SK-N-SH (cell line): ENCODE data around the gene OAS2. TPM values are rescaled to one million over a fixed set of nuclear protein-coding genes. Genes with fewer than 3 reads are reported as not detected.

ENCODE experiments used
- CTCF ChIA-PET: fragments of 300-600, 350-600 bp; formaldehyde crosslinking; extraction: SDS; loops from one replicate; lab custom pipeline; 2021; lab: Yijun Ruan, JAX
- POLR2A ChIA-PET: fragments of 350-600 bp; sonication (Branson Sonifier 250); formaldehyde crosslinking; extraction: SDS; loops from one replicate; lab custom pipeline; 2020; ENCODE audit warnings: antibody characterized with exemption, inconsistent platforms; lab: Yijun Ruan, JAX
- DNase-seq: peaks from one replicate; pipeline ENCODE4 v3.0.0; 2012
- H2AFZ ChIP-seq: fragments of 200-600 bp; sonication (generic); 2 replicates; pipeline ENCODE4 v1.8.1; 2016; ENCODE audit warnings: antibody characterized with exemption, mild to moderate bottlenecking, low read depth
- H3F3A ChIP-seq: fragments of 200-600 bp; sonication (generic); replicated peaks from 2 replicates; pipeline ENCODE3; 2016; ENCODE audit warnings: antibody characterized with exemption, mild to moderate bottlenecking; ENCODE audit not compliant: insufficient read depth
- H3K27ac ChIP-seq, 2 experiments: fragments of 200-500 bp in 1 of 2; fragments of 200-600 bp in 1 of 2; sonication (Bioruptor generic) in 1 of 2; sonication (generic), shearing (Covaris generic) in 1 of 2; 2 replicates each; pipeline versions ENCODE4 v1.5.1 to v1.6.1; 2014 to 2016; ENCODE audit warnings: low read depth in 2 of 2, inconsistent platforms in 1 of 2, low read length in 1 of 2, mild to moderate bottlenecking in 1 of 2, mixed read lengths in 1 of 2
- H3K27me3 ChIP-seq: fragments of 200-600 bp; sonication (generic), shearing (Covaris generic); 2 replicates; pipeline ENCODE4 v1.6.1; 2016; ENCODE audit warnings: mixed run types; ENCODE audit not compliant: insufficient read depth
- H3K36me3 ChIP-seq, 2 experiments: fragments of 200-500 bp in 1 of 2; fragments of 200-600 bp in 1 of 2; sonication (Bioruptor generic) in 1 of 2; sonication (generic) in 1 of 2; replicated peaks in 1 of 2; 2 replicates each; pipeline versions ENCODE3 to v1.5.1; 2014 to 2016; ENCODE audit warnings: low read length in 1 of 2, mild to moderate bottlenecking in 1 of 2; ENCODE audit not compliant: insufficient read depth in 2 of 2, control insufficient read depth in 1 of 2
- H3K4me1 ChIP-seq, 2 experiments: fragments of 200-500 bp in 1 of 2; fragments of 200-600 bp in 1 of 2; sonication (Bioruptor generic) in 1 of 2; sonication (generic), shearing (Covaris generic) in 1 of 2; 2 replicates each; pipeline versions ENCODE4 v1.5.1 to v1.6.1; 2014 to 2016; ENCODE audit warnings: low read depth in 1 of 2, low read length in 1 of 2, mixed run types in 1 of 2; ENCODE audit not compliant: insufficient read depth in 2 of 2, control insufficient read depth in 1 of 2
- H3K4me2 ChIP-seq: fragments of 200-600 bp; sonication (generic), shearing (Covaris generic); 2 replicates; pipeline ENCODE4 v1.6.1; 2017; ENCODE audit warnings: mixed run types
- H3K4me3 ChIP-seq, 2 experiments: fragments of 200-500 bp in 1 of 2; fragments of 200-600 bp in 1 of 2; sonication (Bioruptor generic) in 1 of 2; sonication (generic), shearing (Covaris generic) in 1 of 2; 2 replicates each; pipeline versions ENCODE4 v1.5.1 to v1.8.1; 2014 to 2016; ENCODE audit warnings: low read depth in 2 of 2, inconsistent platforms in 1 of 2, low read length in 1 of 2, mild to moderate bottlenecking in 1 of 2, mixed read lengths in 1 of 2, moderate library complexity in 1 of 2
- H3K79me2 ChIP-seq: fragments of 200-600 bp; sonication (generic); 2 replicates; pipeline ENCODE4 v1.8.1; 2017; ENCODE audit warnings: mild to moderate bottlenecking; ENCODE audit not compliant: insufficient read depth
- H3K9ac ChIP-seq: fragments of 200-600 bp; sonication (generic); 2 replicates; pipeline ENCODE4 v1.6.1; 2017; ENCODE audit warnings: mixed run types
- H3K9me2 ChIP-seq: fragments of 200-600 bp; sonication (generic); 2 replicates; pipeline ENCODE4 v1.6.1; 2017; ENCODE audit warnings: mixed run types
- H3K9me3 ChIP-seq: fragments of 200-600 bp; sonication (generic); 2 replicates; pipeline ENCODE4 v1.6.1; 2017; ENCODE audit warnings: mixed run types, mild to moderate bottlenecking, moderate library complexity
- H4K20me1 ChIP-seq: fragments of 200-600 bp; sonication (generic); 2 replicates; pipeline ENCODE4 v1.6.1; 2017; ENCODE audit warnings: mild to moderate bottlenecking, mixed run types; ENCODE audit not compliant: insufficient read depth
- CTCF ChIP-seq: fragments of 200-600 bp; sonication (generic); IDR thresholded peaks from 2 replicates; pipeline ENCODE4 v1.6.1; 2017; ENCODE audit warnings: antibody characterized with exemption, mild to moderate bottlenecking, moderate library complexity
- FOXM1 ChIP-seq: IDR thresholded peaks from 2 replicates; pipeline ENCODE4 v1.4.0; 2012; ENCODE audit warnings: low read depth, mild to moderate bottlenecking
- GABPA ChIP-seq: IDR thresholded peaks from 2 replicates; pipeline ENCODE4 v1.4.0; 2012; ENCODE audit warnings: low read depth, mild to moderate bottlenecking
- GATA2 ChIP-seq: sonication (generic); formaldehyde crosslinking; IDR thresholded peaks from 2 replicates; pipeline ENCODE4 v1.5.0; 2020; ENCODE audit warnings: mild to moderate bottlenecking, missing genetic modification reagents
- JUND ChIP-seq: IDR thresholded peaks from 2 replicates; pipeline ENCODE4 v1.4.0; 2012
- MAX ChIP-seq: IDR thresholded peaks from 2 replicates; pipeline ENCODE4 v1.4.0; 2012; ENCODE audit warnings: low read depth
- MXI1 ChIP-seq: IDR thresholded peaks from 2 replicates; pipeline ENCODE4 v1.6.1; 2012; ENCODE audit warnings: mild to moderate bottlenecking, low read depth, low read length, improper control_type of control experiment
- NRF1 ChIP-seq: IDR thresholded peaks from 2 replicates; pipeline ENCODE4 v1.6.1; 2012; ENCODE audit warnings: low read depth, mild to moderate bottlenecking, low read length
- RAD21 ChIP-seq: IDR thresholded peaks from 2 replicates; pipeline ENCODE4 v1.6.1; 2012; ENCODE audit warnings: mild to moderate bottlenecking, low read length
- TCF12 ChIP-seq: IDR thresholded peaks from 2 replicates; pipeline ENCODE4 v1.4.0; 2012
- WGBS: methylation state at CpG from one replicate; pipeline ENCODE4 v1.1.6; 2017; ENCODE audit warnings: low lambda C conversion rate; 5-methylcytosine and 5-hydroxymethylcytosine counted together
- polyA plus RNA-seq, 3 experiments: library from polyadenylated mRNA; depleted of rRNA; stranded (reverse); fragments of >200 nt; gene quantifications; 2 replicates each; pipeline ENCODE4 v1.2.3, GENCODE V29; 2012
- TF ChIP-seq, protein P1 (sequence below): fragments of 150-350 bp; IDR thresholded peaks from 2 replicates; pipeline ENCODE4 v1.6.1; 2017; ENCODE audit warnings: antibody characterized with exemption, low read length, low read depth, borderline replicate concordance
- TF ChIP-seq, protein P2 (sequence below): IDR thresholded peaks from 2 replicates; pipeline ENCODE4; 2012

Gene OAS2
- polyA plus RNA-seq, 1 of the 3 experiments (the other 2 are of a cell fraction) = not detected

GRCh38 chr12:113003636-113004035 is 25.3 kb downstream of the OAS2 start:
- no peaks in the 10 kb centered on the region for H3K79me2 ChIP-seq
- H3K27me3 ChIP-seq = no peaks in the 10 kb centered on the region
- no peaks in the 10 kb centered on the region for H3K36me3 ChIP-seq
- no peak overlapping the region for H3K9ac ChIP-seq
- H3F3A ChIP-seq = no peaks in the 10 kb centered on the region
- H3K4me1 ChIP-seq = peaks cover 0 to 2% of the 10 kb centered on the region in 2 experiments; a peak in 1 of 4 replicates
- no peak overlapping the region for H3K4me2 ChIP-seq
- TF ChIP-seq, protein P1, sequence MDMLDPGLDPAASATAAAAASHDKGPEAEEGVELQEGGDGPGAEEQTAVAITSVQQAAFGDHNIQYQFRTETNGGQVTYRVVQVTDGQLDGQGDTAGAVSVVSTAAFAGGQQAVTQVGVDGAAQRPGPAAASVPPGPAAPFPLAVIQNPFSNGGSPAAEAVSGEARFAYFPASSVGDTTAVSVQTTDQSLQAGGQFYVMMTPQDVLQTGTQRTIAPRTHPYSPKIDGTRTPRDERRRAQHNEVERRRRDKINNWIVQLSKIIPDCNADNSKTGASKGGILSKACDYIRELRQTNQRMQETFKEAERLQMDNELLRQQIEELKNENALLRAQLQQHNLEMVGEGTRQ = no peak
- TF ChIP-seq RAD21 (no peak), GABPA (no peak), MAX (no peak), TCF12 (no peak), NRF1 (no peak), MXI1 (no peak), JUND (no peak), CTCF (no peak)
- ChIA-PET POLR2A (no interaction called here), CTCF (interaction anchor here (0.9 to 1.3 kb wide), 3 partner anchors 10 to 103 kb away, joined by 3 to 4 read pairs (median 3); no protein-coding TSS in a partner anchor)
- H2AFZ ChIP-seq = no peak overlapping the region
- DNase-seq = peak; percentile 31
- WGBS = 35% methylated on average over 8 of the region's 9 CpGs
- H3K27ac ChIP-seq = no peak overlapping the region
- no peaks in the 10 kb centered on the region for H3K9me3 ChIP-seq
- no peaks in the 10 kb centered on the region for H4K20me1 ChIP-seq
- H3K4me3 ChIP-seq = no peak overlapping the region
- H3K9me2 ChIP-seq = no peaks in the 10 kb centered on the region

GRCh38 chr12:113005762-113006161 is 27.4 kb downstream of the OAS2 start:
- 36% methylated on average over 4 of the region's 4 CpGs for WGBS
- ChIA-PET POLR2A (no interaction called here), CTCF (interaction anchor here (0.6 to 2.3 kb wide), 6 partner anchors 13 to 232 kb away, joined by 3 to 14 read pairs (median 5); no protein-coding TSS in a partner anchor)
- DNase-seq = peak; percentile 40
- Histone ChIP-seq H3K9me2 (no peaks in the 10 kb centered on the region), H3K4me2 (no peak overlapping the region), H3K27ac (no peak overlapping the region), H3K4me3 (no peak overlapping the region), H3K27me3 (no peaks in the 10 kb centered on the region), H2AFZ (no peak overlapping the region), H3F3A (no peaks in the 10 kb centered on the region), H4K20me1 (no peaks in the 10 kb centered on the region), H3K36me3 (no peaks in the 10 kb centered on the region), H3K9ac (no peak overlapping the region), H3K9me3 (no peaks in the 10 kb centered on the region), H3K4me1 (peaks cover 0 to 2% of the 10 kb centered on the region in 2 experiments; a peak in 1 of 4 replicates), H3K79me2 (no peaks in the 10 kb centered on the region)
- TF ChIP-seq GATA2 (CRISPR knock-in tag) = no peak
- TF ChIP-seq CTCF = peak; percentile 38; the same call in 1 of the 2 replicates
- TF ChIP-seq RAD21 = peak; percentile 23; the same call in 1 of the 2 replicates
- no peak for TF ChIP-seq FOXM1
- TF ChIP-seq, protein P2, sequence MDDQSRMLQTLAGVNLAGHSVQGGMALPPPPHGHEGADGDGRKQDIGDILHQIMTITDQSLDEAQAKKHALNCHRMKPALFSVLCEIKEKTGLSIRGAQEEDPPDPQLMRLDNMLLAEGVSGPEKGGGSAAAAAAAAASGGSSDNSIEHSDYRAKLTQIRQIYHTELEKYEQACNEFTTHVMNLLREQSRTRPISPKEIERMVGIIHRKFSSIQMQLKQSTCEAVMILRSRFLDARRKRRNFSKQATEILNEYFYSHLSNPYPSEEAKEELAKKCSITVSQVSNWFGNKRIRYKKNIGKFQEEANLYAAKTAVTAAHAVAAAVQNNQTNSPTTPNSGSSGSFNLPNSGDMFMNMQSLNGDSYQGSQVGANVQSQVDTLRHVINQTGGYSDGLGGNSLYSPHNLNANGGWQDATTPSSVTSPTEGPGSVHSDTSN = no peak
